ENCODE measurements around the gene GMIP.

- TF ChIP-seq EZH2 (IDR thresholded peaks at IDR 0.05; ENCODE audit: insufficient read depth, poor library complexity, severe bottlenecking) (no peak), EZH2phosphoT487 (IDR thresholded peaks at IDR 0.05; ENCODE audit: insufficient read depth, low read depth) (no peak)
Measured at GRCh38 chr19:19647037-19647835, 3.8 kb upstream of the GMIP start.
